Osteoblast (primary cell): Measurements from ENCODE around the gene HTRA3. TPM values are rescaled to one million over a fixed set of nuclear protein-coding genes. Genes with fewer than 3 reads are reported as not detected.

ENCODE experiments used
- DNase-seq: peaks from one replicate; pipeline ENCODE4 v3.0.0; 2011; ENCODE audit warnings: low spot score, mixed read lengths; ENCODE audit not compliant: insufficient read length; ENCODE audit errors: missing footprints
- H2AFZ ChIP-seq: 2 replicates; pipeline ENCODE4 v1.6.0; 2011; ENCODE audit warnings: mild to moderate bottlenecking, low read length
- H3K27ac ChIP-seq: 2 replicates; pipeline ENCODE4 v1.5.1; 2011; ENCODE audit warnings: mild to moderate bottlenecking, low read depth, low read length, moderate library complexity
- H3K27me3 ChIP-seq: 2 replicates; pipeline ENCODE4 v1.6.0; 2012; ENCODE audit warnings: mild to moderate bottlenecking, control low read depth, inconsistent platforms, low read length, moderate library complexity; ENCODE audit not compliant: insufficient read depth
- H3K36me3 ChIP-seq: 2 replicates; pipeline ENCODE4 v1.5.1; 2011; ENCODE audit warnings: mild to moderate bottlenecking, low read length, control low read depth, moderate library complexity; ENCODE audit not compliant: insufficient read depth
- H3K4me1 ChIP-seq: 2 replicates; pipeline ENCODE4 v1.5.1; 2011; ENCODE audit warnings: mild to moderate bottlenecking, low read length, control low read depth, moderate library complexity; ENCODE audit not compliant: insufficient read depth
- H3K4me2 ChIP-seq: 2 replicates; pipeline ENCODE4 v1.6.0; 2011; ENCODE audit warnings: mild to moderate bottlenecking, low read length; ENCODE audit not compliant: insufficient read depth
- H3K4me3 ChIP-seq: fragments of 200-600 bp; sonication (generic); 3 replicates; pipeline ENCODE4 v1.5.1; 2012; ENCODE audit warnings: mild to moderate bottlenecking, low read length, inconsistent platforms; ENCODE audit not compliant: insufficient read depth
- H3K79me2 ChIP-seq: 2 replicates; pipeline ENCODE4 v1.6.0; 2012; ENCODE audit warnings: mild to moderate bottlenecking, low read length, control low read depth, inconsistent platforms; ENCODE audit not compliant: insufficient read depth
- H3K9me3 ChIP-seq: 2 replicates; pipeline ENCODE4 v1.5.1; 2011; ENCODE audit warnings: low read depth, low read length, control low read depth
- H4K20me1 ChIP-seq: 2 replicates; pipeline ENCODE4 v1.6.0; 2012; ENCODE audit warnings: mild to moderate bottlenecking, low read length, control low read depth; ENCODE audit not compliant: insufficient read depth
- total RNA-seq: library from RNA; depleted of rRNA; stranded (reverse); fragments of >200 nt; gene quantifications from 2 replicates; pipeline ENCODE4 v1.2.3, GENCODE V29; 2012
- TF ChIP-seq, protein P1 (sequence below): IDR thresholded peaks from 2 replicates; pipeline ENCODE4 v1.5.1; 2011; ENCODE audit warnings: mild to moderate bottlenecking, low read depth, low read length, moderate library complexity; ENCODE audit errors: extremely low read depth

The HTRA3 gene
- total RNA-seq, 1 donor = 4.0 TPM

DNA sequence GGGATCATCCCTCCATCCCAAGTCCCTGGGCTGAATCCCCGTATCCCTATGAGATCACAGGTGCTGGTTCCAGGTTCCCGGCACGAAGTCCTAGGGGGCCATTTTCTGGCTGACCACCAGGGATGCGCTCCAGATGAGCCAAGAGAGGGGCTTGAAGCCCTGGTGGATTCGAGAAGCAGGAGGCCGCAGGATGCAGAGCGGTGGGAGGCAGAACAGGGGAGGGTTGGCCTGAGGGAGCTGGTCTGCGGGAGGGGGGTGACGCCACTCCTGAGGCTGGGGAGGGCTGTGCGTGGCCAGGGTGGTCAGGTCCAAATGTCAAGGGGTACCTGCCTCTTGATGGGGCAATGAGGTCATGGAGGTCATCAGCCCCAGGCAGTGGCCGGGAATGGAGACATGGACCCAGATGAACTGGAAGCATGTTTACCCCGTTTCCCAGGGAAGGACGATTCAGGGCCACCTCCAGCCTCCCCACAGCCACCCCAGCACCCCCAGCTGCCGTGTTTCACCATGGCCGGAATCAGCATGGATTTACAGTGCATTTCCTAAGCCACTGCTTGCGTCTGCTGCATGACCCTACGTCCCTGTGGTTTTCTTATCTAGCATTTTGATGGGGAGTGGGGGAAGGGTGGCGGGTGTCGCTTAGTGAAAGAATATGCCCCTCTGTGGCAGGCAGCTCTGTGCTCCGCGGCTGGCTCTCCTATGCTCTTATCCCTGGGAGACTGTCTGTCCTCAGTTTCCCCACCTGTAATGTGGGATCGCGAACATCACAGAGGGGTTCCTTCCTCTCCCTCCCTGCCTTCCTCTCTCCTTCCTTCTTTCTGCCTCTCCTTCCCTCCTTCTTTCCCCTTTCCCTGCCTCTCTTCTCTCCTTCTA lies 17.0 kb upstream of the HTRA3 start:
- H3K4me2 ChIP-seq = no peak overlapping the region

DNA sequence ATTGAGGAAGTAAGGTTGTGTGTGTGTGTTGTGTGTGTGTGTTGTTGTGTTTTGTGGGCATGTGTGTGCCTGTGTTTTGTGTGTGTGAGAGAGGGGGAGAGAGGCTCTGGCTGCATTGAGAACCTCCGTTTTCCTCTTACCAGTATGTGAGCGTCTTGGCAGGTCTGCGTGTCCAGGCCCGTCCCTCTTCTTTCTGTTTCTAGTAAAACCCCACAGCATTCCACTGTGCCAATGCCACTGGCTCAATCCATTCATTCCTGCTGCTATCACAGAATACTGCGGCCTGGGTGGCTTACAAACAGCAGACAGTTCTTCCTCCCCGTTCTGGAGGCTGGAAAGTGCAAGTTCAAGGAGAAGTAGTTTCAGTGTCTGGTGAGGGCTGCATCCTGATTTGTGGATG lies 15.5 kb upstream of the HTRA3 start:
- Histone ChIP-seq H3K4me1 (no peaks in the 10 kb centered on the region), H3K27me3 (no peaks in the 10 kb centered on the region), H2AFZ (no peak overlapping the region), H3K79me2 (no peaks in the 10 kb centered on the region), H3K4me3 (no peak overlapping the region), H4K20me1 (no peaks in the 10 kb centered on the region), H3K9me3 (no peaks in the 10 kb centered on the region), H3K27ac (no peak overlapping the region), H3K4me2 (no peak overlapping the region), H3K36me3 (no peaks in the 10 kb centered on the region)
- peak; percentile 64 for DNase-seq
- TF ChIP-seq, protein P1, sequence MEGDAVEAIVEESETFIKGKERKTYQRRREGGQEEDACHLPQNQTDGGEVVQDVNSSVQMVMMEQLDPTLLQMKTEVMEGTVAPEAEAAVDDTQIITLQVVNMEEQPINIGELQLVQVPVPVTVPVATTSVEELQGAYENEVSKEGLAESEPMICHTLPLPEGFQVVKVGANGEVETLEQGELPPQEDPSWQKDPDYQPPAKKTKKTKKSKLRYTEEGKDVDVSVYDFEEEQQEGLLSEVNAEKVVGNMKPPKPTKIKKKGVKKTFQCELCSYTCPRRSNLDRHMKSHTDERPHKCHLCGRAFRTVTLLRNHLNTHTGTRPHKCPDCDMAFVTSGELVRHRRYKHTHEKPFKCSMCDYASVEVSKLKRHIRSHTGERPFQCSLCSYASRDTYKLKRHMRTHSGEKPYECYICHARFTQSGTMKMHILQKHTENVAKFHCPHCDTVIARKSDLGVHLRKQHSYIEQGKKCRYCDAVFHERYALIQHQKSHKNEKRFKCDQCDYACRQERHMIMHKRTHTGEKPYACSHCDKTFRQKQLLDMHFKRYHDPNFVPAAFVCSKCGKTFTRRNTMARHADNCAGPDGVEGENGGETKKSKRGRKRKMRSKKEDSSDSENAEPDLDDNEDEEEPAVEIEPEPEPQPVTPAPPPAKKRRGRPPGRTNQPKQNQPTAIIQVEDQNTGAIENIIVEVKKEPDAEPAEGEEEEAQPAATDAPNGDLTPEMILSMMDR = no peak

More for the DNA sequence above, 17.0 kb upstream of the HTRA3 start:
- H4K20me1 ChIP-seq = no peaks in the 10 kb centered on the region
- DNase-seq = peak; percentile 32
- no peak overlapping the region for H3K27ac ChIP-seq
- no peak overlapping the region for H3K4me3 ChIP-seq
- H3K27me3 ChIP-seq = no peaks in the 10 kb centered on the region
- no peaks in the 10 kb centered on the region for H3K79me2 ChIP-seq
- TF ChIP-seq, protein P1 = no peak
- H2AFZ ChIP-seq = no peak overlapping the region
- no peaks in the 10 kb centered on the region for H3K9me3 ChIP-seq
- H3K4me1 ChIP-seq = no peaks in the 10 kb centered on the region
- no peaks in the 10 kb centered on the region for H3K36me3 ChIP-seq

DNA sequence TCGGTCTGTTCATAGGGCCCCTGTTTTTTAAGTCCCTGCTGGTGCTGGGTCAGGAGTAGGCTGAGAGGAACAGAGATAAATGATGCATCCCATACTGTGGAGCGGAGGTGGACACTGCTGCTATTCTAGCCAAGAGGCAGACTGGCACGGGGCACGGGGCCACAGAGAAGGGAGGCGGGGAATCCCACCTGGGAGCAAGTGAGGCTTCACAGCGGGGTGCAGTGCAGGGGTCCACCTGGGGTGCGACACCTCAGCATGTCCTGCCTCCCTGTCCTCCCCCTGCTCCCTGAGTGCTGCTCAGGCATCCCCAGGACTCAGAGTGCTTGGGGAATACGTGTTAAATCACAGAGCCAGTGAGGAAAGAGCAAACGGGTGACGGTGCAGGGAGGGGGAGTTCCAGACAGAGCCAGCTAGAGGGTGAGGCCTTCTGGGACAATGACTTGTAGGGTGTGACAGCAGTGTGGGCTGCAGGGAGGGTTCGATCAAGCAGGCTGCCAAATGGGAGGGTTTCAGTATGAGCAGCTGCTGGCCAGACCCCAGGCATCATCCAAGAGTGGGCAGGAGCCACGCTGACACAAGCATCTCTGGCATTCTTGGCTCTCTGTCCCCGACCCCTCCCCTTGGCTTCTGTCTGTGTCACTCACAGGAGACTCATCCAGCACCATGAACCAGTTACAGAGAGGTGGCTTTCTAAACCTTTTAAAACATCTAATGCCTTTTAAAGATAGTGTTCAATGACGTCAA lies 13.7 kb upstream of the HTRA3 start:
- Histone ChIP-seq H3K9me3 (no peaks in the 10 kb centered on the region), H3K36me3 (no peaks in the 10 kb centered on the region), H3K4me2 (no peak overlapping the region), H3K27ac (no peak overlapping the region), H3K27me3 (no peaks in the 10 kb centered on the region), H4K20me1 (no peaks in the 10 kb centered on the region), H3K79me2 (no peaks in the 10 kb centered on the region), H3K4me3 (no peak overlapping the region), H3K4me1 (no peaks in the 10 kb centered on the region), H2AFZ (no peak overlapping the region)
- DNase-seq = peak; percentile 0
- TF ChIP-seq, protein P1 = no peak

DNA sequence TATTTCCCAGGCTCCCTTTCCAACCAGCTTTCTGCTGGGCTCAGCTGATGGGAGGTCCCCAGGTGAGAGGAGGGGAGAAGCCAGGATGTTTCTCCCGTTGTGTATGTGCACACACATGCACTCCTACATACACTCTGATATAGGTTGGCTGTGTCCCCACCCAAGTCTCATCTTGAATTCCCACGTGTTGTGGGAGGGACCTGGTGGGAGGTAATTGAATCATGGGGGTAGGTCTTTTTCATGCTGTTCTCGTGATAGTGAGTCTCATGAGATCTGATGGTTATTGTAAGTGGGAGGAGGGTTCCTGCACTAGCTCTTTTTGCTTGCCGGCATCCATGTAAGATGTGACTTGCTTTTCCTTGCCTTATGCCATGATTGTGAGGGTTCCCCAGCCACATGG lies 11.7 kb upstream of the HTRA3 start:
- no peaks in the 10 kb centered on the region for H3K27me3 ChIP-seq
- H3K36me3 ChIP-seq = no peaks in the 10 kb centered on the region
- H3K27ac ChIP-seq = no peak overlapping the region
- H3K79me2 ChIP-seq = no peaks in the 10 kb centered on the region
- no peak overlapping the region for H2AFZ ChIP-seq
- H3K4me1 ChIP-seq = peaks cover 8% of the 10 kb centered on the region
- TF ChIP-seq, protein P1 = no peak
- H3K4me2 ChIP-seq = no peak overlapping the region
- H3K4me3 ChIP-seq = no peak overlapping the region
- no peaks in the 10 kb centered on the region for H4K20me1 ChIP-seq
- DNase-seq = no peak
- no peaks in the 10 kb centered on the region for H3K9me3 ChIP-seq
